ENCODE results near the gene LRRC3C. TPM values are rescaled to one million over a fixed set of nuclear protein-coding genes. Genes with fewer than 3 reads are reported as not detected.
"Not testable (repeated sequence)": the region's sequence is repeated elsewhere in the genome, so short reads cannot be mapped to it uniquely, and the experiment has no call there.

The LRRC3C gene
- not detected for total RNA-seq

- no peaks in the 10 kb centered on the region for H3K27me3 Mint-ChIP-seq (ENCODE audit: low read depth)
- H3K4me3 Mint-ChIP-seq: peak within 1 kb of the TSS; percentile 90 to 99
- H3K9me3 Mint-ChIP-seq: no peaks in the 10 kb centered on the region
- H3K4me1 Mint-ChIP-seq (ENCODE audit: low read depth): peaks cover 53% of the 10 kb centered on the region
- DNase-seq (peak; percentile 93 to 96), ATAC-seq (replicated peaks in 1 of 2) (peak; percentile 90 to 92)
- peaks cover 5 to 6% of the 10 kb centered on the region in 2 donors for H3K36me3 Mint-ChIP-seq (ENCODE audit: insufficient read depth in 2 of 2)
- peak within 1 kb of the TSS; percentile 82 for H3K27ac Mint-ChIP-seq
Measured at GRCh38 chr17:39927101-39927928, at the start of gene LRRC3C, which contains the start of gene ORMDL3. LRRC3C (plus strand) TSS chr17:39927732; CDS start chr17:39941524, 13,792 bp downstream. ORMDL3 (minus strand) TSS chr17:39927601; CDS start chr17:39924203, 3,398 bp downstream.

- H3K9me3 Mint-ChIP-seq; H3K27ac Mint-ChIP-seq; H3K4me1 Mint-ChIP-seq (ENCODE audit: low read depth); H3K36me3 Mint-ChIP-seq (ENCODE audit: insufficient read depth in 2 of 2); DNase-seq; H3K4me3 Mint-ChIP-seq; ATAC-seq (replicated peaks in 1 of 2); H3K27me3 Mint-ChIP-seq (ENCODE audit: low read depth): not testable (repeated sequence)
Measured at GRCh38 chr17:39886102-39886501, 41.4 kb upstream of the LRRC3C start.

GRCh38 chr17:39887078-39887477 is 40.5 kb upstream of the LRRC3C start:
- no peak for ATAC-seq (replicated peaks in 1 of 2)
- H3K27ac Mint-ChIP-seq: no peak overlapping the region
- no peak for DNase-seq
- H3K27me3 Mint-ChIP-seq (ENCODE audit: low read depth): no peaks in the 10 kb centered on the region
- peaks cover 0 to 1% of the 10 kb centered on the region in 2 donors for H3K36me3 Mint-ChIP-seq (ENCODE audit: insufficient read depth in 2 of 2)
- no peak overlapping the region for H3K4me3 Mint-ChIP-seq
- no peaks in the 10 kb centered on the region for H3K9me3 Mint-ChIP-seq
- H3K4me1 Mint-ChIP-seq (ENCODE audit: low read depth): no peaks in the 10 kb centered on the region

GRCh38 chr17:39889200-39889599 is 38.3 kb upstream of the LRRC3C start:
- H3K9me3 Mint-ChIP-seq: no peaks in the 10 kb centered on the region
- H3K27ac Mint-ChIP-seq: no peak overlapping the region
- no peak for ATAC-seq (replicated peaks in 1 of 2)
- DNase-seq: no peak
- no peaks in the 10 kb centered on the region for H3K27me3 Mint-ChIP-seq (ENCODE audit: low read depth)
- H3K4me3 Mint-ChIP-seq: no peak overlapping the region
- peaks cover 0 to 1% of the 10 kb centered on the region in 2 donors for H3K36me3 Mint-ChIP-seq (ENCODE audit: insufficient read depth in 2 of 2)
- H3K4me1 Mint-ChIP-seq (ENCODE audit: low read depth): no peaks in the 10 kb centered on the region

- Mint-ChIP-seq H3K36me3 (ENCODE audit: insufficient read depth in 2 of 2) (no peaks in the 10 kb centered on the region), H3K27ac (peak overlapping the region; percentile 84), H3K9me3 (no peaks in the 10 kb centered on the region), H3K27me3 (ENCODE audit: low read depth) (no peaks in the 10 kb centered on the region), H3K4me1 (ENCODE audit: low read depth) (peaks cover 8% of the 10 kb centered on the region), H3K4me3 (peak overlapping the region in 1 of 2 donors; percentile 64)
- DNase-seq (no peak), ATAC-seq (replicated peaks in 1 of 2) (peak; percentile 70 to 74)
Measured at GRCh38 chr17:39894681-39895376, 32.7 kb upstream of the LRRC3C start.

GRCh38 chr17:39898088-39898487 is 29.4 kb upstream of the LRRC3C start:
- H3K27ac Mint-ChIP-seq: no peak overlapping the region
- no peak overlapping the region for H3K4me3 Mint-ChIP-seq
- peaks cover 0 to 2% of the 10 kb centered on the region in 2 donors for H3K36me3 Mint-ChIP-seq (ENCODE audit: insufficient read depth in 2 of 2)
- peaks cover 9% of the 10 kb centered on the region for H3K4me1 Mint-ChIP-seq (ENCODE audit: low read depth)
- DNase-seq: no peak
- H3K27me3 Mint-ChIP-seq (ENCODE audit: low read depth): no peaks in the 10 kb centered on the region
- no peak for ATAC-seq (replicated peaks in 1 of 2)
- H3K9me3 Mint-ChIP-seq: no peaks in the 10 kb centered on the region

GRCh38 chr17:39899215-39899614 is 28.3 kb upstream of the LRRC3C start:
- Mint-ChIP-seq H3K4me1 (ENCODE audit: low read depth) (peaks cover 17% of the 10 kb centered on the region), H3K27ac (no peak overlapping the region), H3K27me3 (ENCODE audit: low read depth) (no peaks in the 10 kb centered on the region), H3K4me3 (no peak overlapping the region), H3K9me3 (no peaks in the 10 kb centered on the region), H3K36me3 (ENCODE audit: insufficient read depth in 2 of 2) (peaks cover 0 to 2% of the 10 kb centered on the region in 2 donors)
- ATAC-seq (replicated peaks in 1 of 2) (no peak), DNase-seq (no peak)

- not testable (repeated sequence) for H3K9me3 Mint-ChIP-seq; H3K4me3 Mint-ChIP-seq; H3K27me3 Mint-ChIP-seq (ENCODE audit: low read depth); DNase-seq; ATAC-seq (replicated peaks in 1 of 2); H3K27ac Mint-ChIP-seq
- peaks cover 7 to 12% of the 10 kb centered on the region in 2 donors for H3K36me3 Mint-ChIP-seq (ENCODE audit: insufficient read depth in 2 of 2)
- H3K4me1 Mint-ChIP-seq (ENCODE audit: low read depth): peaks cover 16% of the 10 kb centered on the region
Measured at GRCh38 chr17:39902027-39902426, 25.5 kb upstream of the LRRC3C start.

- Mint-ChIP-seq H3K4me1 (ENCODE audit: low read depth) (peaks cover 16% of the 10 kb centered on the region), H3K4me3 (peak overlapping the region; percentile 22 to 27), H3K36me3 (ENCODE audit: insufficient read depth in 2 of 2) (peaks cover 7 to 13% of the 10 kb centered on the region in 2 donors), H3K27me3 (ENCODE audit: low read depth) (no peaks in the 10 kb centered on the region), H3K9me3 (no peaks in the 10 kb centered on the region), H3K27ac (peak overlapping the region; percentile 59)
- ATAC-seq (replicated peaks in 1 of 2): peak; percentile 55 to 88
- no peak for DNase-seq
Measured at GRCh38 chr17:39903158-39903884, 24.2 kb upstream of the LRRC3C start.

GRCh38 chr17:39904990-39905288 is 22.6 kb upstream of the LRRC3C start:
- no peak for DNase-seq
- Mint-ChIP-seq H3K9me3 (no peaks in the 10 kb centered on the region), H3K27me3 (ENCODE audit: low read depth) (no peaks in the 10 kb centered on the region), H3K4me1 (ENCODE audit: low read depth) (peaks cover 16% of the 10 kb centered on the region), H3K27ac (no peak overlapping the region), H3K4me3 (no peak overlapping the region), H3K36me3 (ENCODE audit: insufficient read depth in 2 of 2) (peaks cover 7 to 13% of the 10 kb centered on the region in 2 donors)
- ATAC-seq (replicated peaks in 1 of 2): no peak

GRCh38 chr17:39908789-39909352 is 18.7 kb upstream of the LRRC3C start:
- H3K9me3 Mint-ChIP-seq: no peaks in the 10 kb centered on the region
- peaks cover 8% of the 10 kb centered on the region for H3K4me1 Mint-ChIP-seq (ENCODE audit: low read depth)
- DNase-seq (no peak), ATAC-seq (replicated peaks in 1 of 2) (no peak)
- no peak overlapping the region for H3K27ac Mint-ChIP-seq
- H3K4me3 Mint-ChIP-seq: no peak overlapping the region
- H3K36me3 Mint-ChIP-seq (ENCODE audit: insufficient read depth in 2 of 2): peaks cover 6 to 28% of the 10 kb centered on the region in 2 donors
- no peaks in the 10 kb centered on the region for H3K27me3 Mint-ChIP-seq (ENCODE audit: low read depth)

GRCh38 chr17:39913989-39914388 is 13.5 kb upstream of the LRRC3C start:
- Mint-ChIP-seq H3K27me3 (ENCODE audit: low read depth) (no peaks in the 10 kb centered on the region), H3K4me3 (no peak overlapping the region), H3K36me3 (ENCODE audit: insufficient read depth in 2 of 2) (peaks cover 4 to 26% of the 10 kb centered on the region in 2 donors), H3K9me3 (no peaks in the 10 kb centered on the region), H3K4me1 (ENCODE audit: low read depth) (peaks cover 34% of the 10 kb centered on the region), H3K27ac (no peak overlapping the region)
- no peak for ATAC-seq (replicated peaks in 1 of 2)
- DNase-seq: no peak

Measured in activated T-cell treated with anti-CD3 and anti-CD28 coated beads, Interleukin-2, amount 50 U/mL, for 72 hours (primary cell).